Posterior vena cava (tissue), 2 donors: ENCODE measurements around the gene NACAD. TPM values are rescaled to one million over a fixed set of nuclear protein-coding genes. Genes with fewer than 3 reads are reported as not detected.

Experiments used
- DNase-seq: peaks from one replicate; pipeline ENCODE4 v3.0.0-alpha.2; 2020; ENCODE audit warnings: low spot score
- intact Hi-C, 2 donors: fragments of 100-400 bp; cut with DNase I; formaldehyde crosslinking; loops; one replicate each; pipeline versions ENCODE4 v1.14.1 to v1.14.2; 2022 to 2023
- total RNA-seq, 2 donors: library from RNA; stranded (reverse); fragmentation: NEBNext Ultra II Directional; extraction: Animal tissue kit (Norgen Biotek cat#: 25700); gene quantifications; one replicate each; pipeline ENCODE4 v1.2.1, GENCODE V29; 2021
- donor health status: DM: yes; HTN: yes; CAD: no.
- donor health status: DM: yes; HTN: yes; CAD: no.

Gene NACAD
- total RNA-seq, 2 donors from 2014 or later: 8.5 to 10.4 TPM

- peak; percentile 70 for DNase-seq
- intact Hi-C loops: loop anchor here in 1 of 2 donors (10.0 kb wide), 1 partner anchor 128 kb away; the partner anchor contains the start of gene MYO1G
These were observed 14.3 kb upstream of the NACAD start for GRCh38 chr7:45102785-45103712.

- intact Hi-C loops: loop anchor here in 1 of 2 donors (10.0 kb wide), 1 partner anchor 127 kb away; the partner anchor contains the start of gene MYO1G
- DNase-seq: peak; percentile 77
These were observed 13.0 kb upstream of the NACAD start for GRCh38 chr7:45101748-45102147.

GRCh38 chr7:45100761-45101480 lies 12.2 kb upstream of the NACAD start:
- DNase-seq: peak; percentile 30
- intact Hi-C loops: loop anchor here in 1 of 2 donors (10.0 kb wide), 1 partner anchor 126 kb away; the partner anchor contains the start of gene MYO1G

DNA sequence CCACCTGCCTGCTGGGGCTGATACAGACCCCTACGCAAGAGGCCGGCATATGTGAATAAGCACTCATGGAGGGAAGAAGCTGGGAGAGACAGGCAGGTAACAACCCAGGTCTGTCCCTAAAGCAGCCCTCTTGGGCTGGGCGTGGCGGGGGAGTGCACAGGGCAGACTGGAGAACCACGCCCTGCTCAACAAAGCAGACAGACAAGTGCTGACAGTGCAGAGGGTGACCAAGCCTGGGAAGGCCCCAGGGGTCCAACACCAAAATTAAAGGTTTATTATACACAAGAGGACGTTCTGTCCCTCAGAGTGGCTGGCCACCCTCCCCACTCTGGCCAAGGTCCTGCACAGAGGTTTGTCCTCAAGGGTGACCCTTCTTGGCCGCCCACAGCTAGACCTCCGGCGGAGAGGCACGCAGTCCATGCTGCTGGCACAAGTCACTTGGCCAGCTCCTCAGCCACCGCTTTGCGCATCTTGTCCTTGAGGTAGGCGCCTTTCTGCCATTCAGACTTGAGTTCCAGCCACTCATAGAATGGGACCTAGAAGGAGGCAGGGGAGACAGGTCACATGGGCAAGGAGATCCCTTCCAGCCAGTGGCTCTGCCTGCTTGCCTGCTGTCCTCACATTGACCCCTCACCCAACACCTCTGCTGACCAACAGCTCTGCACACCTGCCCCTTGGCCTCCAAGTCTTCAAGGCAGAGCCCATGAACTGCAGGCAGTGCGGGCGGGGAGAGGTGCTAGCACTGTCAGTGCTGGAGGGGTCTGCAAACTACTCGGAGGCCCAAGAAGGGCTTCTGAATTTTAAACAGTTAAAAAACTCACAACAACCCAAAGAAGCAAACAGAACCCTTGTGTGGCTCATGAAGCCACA lies 11.4 kb upstream of the NACAD start:
- intact Hi-C loops: loop anchor here in 1 of 2 donors (10.0 kb wide), 1 partner anchor 125 kb away; the partner anchor contains the start of gene MYO1G
- DNase-seq: peak; percentile 62

GRCh38 chr7:45098983-45099839 lies 10.4 kb upstream of the NACAD start:
- DNase-seq: peak; percentile 69
- intact Hi-C loops: no loop called here

- intact Hi-C loops: no loop called here
These were observed 4.1 kb upstream of the NACAD start for GRCh38 chr7:45092931-45093235.

GRCh38 chr7:45092100-45092930 lies 3.5 kb upstream of the NACAD start:
- DNase-seq: peak; percentile 26
- intact Hi-C loops: no loop called here

More at GRCh38 chr7:45092931-45093235, 4.1 kb upstream of the NACAD start:
- DNase-seq: no peak

- intact Hi-C loops: no loop called here
- peak; percentile 86 for DNase-seq
These were observed 647 bp upstream of the NACAD start for GRCh38 chr7:45089341-45089891.

DNA sequence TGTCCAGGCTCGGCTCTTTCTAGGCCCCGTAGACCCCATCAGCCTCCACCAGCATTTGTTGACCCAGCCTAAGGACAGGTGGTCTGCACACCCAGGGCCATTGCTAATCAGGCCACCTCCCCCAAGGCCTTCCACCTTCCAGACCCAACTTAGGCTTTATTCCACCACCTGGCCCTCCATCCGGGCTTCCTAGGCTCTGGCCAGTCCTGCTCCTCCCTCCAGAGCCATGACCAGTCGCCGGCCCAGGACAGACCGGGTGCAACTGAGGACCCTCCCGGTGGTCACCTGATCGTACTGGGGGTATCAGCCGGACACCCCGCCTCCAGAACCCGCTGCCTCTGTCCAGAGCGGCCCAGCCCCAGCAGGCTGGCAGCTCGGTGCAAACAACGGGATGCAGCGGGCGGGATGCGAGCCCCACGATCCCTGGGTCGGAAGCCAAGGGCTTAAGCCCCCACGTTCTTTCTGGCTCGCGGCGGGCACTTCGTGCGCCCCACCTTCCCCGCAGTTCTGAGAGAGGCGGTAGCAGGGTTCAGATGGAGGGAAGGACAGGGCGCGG lies 545 bp downstream of the NACAD start:
- peak; percentile 72 for DNase-seq
- intact Hi-C loops: no loop called here

DNA sequence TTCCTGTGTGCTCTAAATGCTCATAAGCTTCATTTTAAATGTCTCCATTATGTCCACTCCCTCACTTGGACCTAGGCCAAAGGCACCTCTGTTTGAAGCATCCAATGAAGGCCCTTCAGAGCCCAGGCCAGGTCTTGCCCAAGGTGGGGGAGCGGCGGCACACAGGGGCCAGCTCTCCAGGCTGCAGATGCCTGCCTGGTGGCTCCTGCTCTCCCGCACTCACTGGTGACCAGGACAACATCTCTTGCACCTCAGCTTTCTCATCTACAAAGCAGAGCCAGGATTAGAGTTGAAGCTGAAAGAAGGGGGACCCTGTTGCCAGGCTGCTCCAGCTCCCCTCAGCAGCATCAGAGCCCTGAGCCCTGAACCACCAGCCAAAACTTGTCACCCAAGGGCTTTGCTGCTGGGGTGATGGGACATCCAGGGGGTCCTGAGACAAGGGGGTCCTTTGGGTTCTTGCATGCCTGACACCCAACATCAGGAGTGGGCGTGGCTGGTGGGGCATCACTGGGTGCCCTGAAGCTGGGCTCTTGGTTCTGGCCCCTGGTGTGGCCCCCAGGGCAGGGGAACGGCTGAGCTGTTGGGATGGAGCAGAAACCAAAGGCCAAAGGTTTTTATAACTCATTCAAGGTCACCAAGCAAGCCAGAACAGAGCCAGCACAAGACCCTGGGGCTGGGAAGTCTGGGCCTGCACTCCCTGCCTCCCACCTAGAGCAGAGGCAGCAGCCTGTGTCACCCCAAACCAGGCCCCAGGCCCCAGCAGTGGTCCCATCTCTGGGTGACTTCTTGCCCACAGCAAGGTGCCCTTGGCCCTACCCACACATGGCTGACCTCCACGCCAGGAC lies 1.2 kb downstream of the NACAD start:
- peak; percentile 62 for DNase-seq
- intact Hi-C loops: no loop called here

GRCh38 chr7:45086331-45087065 lies 2.3 kb downstream of the NACAD start:
- no peak for DNase-seq
- intact Hi-C loops: no loop called here

DNA sequence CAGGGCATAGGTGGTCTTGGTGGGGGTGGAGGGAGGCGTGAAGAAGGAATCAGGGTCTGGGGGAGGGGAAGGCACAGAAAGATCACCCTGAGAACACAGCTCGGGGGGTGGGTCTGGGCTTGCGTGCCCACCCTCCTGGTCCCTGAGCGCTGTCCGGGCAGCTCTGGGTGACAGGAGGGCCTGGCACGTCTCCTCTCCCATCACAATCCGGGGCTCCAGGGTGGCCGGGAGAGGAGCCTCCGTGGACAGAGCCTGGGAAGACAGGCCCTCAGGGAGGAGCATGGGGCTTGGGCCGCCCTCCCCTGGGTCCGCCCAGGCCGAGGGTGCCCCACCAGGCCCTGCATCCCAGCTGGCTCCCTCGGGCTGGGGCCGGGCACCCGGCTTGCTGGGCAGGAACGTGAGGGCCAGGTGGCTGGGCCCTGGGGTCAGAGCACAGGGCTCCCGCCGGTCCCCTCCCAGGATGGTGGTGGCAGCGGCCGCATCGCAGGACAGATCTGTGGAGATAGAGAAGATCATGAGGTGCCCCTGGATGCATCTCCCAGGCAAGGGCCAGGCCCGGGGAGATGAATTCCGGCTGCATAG lies 3.1 kb downstream of the NACAD start:
- intact Hi-C loops: no loop called here
- no peak for DNase-seq

- DNase-seq: peak; percentile 75
- intact Hi-C loops: no loop called here
These were observed 3.7 kb downstream of the NACAD start for GRCh38 chr7:45084901-45085618.

DNA sequence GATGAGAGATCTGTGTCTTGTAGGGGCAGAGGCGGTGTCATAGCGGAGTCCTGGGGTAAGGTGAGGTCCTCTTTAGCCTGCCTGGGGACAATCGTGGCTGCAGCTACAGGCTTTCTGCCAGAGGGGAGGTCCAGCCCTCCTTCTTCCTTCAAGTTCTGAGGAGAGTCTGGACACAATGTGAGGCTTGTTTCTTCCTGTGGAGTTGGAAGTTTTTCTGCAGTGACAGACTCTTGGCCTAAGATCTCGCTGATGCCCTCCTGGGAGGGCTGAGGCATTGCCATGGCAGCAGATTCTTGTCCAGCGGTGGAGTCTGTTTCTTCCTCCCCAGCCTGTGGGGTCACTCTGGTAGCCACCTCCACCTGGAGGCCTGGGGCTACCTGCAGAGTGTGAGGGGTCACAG lies 4.4 kb downstream of the NACAD start:
- DNase-seq: peak; percentile 15
- intact Hi-C loops: no loop called here
